GM06990 (cell line): ENCODE measurements around the gene PIGT.
A peak's percentile ranks its signal among the peaks of the same experiment; 100 is the strongest.

Experiments used
- DNase-seq: peaks from one replicate; pipeline ENCODE4 v3.0.0-alpha.2; 2011; ENCODE audit not compliant: insufficient read length; ENCODE audit errors: extremely low read depth
- H3K27me3 ChIP-seq: replicated peaks from 2 replicates; pipeline ENCODE4 v1.6.0; 2011; ENCODE audit warnings: low read length; ENCODE audit not compliant: control insufficient read depth, insufficient read depth
- H3K36me3 ChIP-seq: 2 replicates; pipeline ENCODE4 v1.5.1; 2011; ENCODE audit warnings: low read length; ENCODE audit not compliant: control insufficient read depth, insufficient read depth
- H3K4me3 ChIP-seq: replicated peaks from 2 replicates; pipeline ENCODE4 v1.5.1; 2011; ENCODE audit warnings: low read depth, mild to moderate bottlenecking, control low read depth, low read length
- CTCF ChIP-seq: IDR thresholded peaks from 2 replicates; pipeline ENCODE4 v1.5.1; 2011; ENCODE audit warnings: low read length, control low read depth, mild to moderate bottlenecking, inconsistent platforms; ENCODE audit not compliant: insufficient read depth, poor library complexity, severe bottlenecking

PIGT gene

GRCh38 chr20:45402946-45403345 is 13.0 kb upstream of the PIGT start:
- TF ChIP-seq CTCF, result no peak
- DNase-seq, result no peak
- H3K36me3 ChIP-seq, result no peaks in the 10 kb centered on the region

DNA sequence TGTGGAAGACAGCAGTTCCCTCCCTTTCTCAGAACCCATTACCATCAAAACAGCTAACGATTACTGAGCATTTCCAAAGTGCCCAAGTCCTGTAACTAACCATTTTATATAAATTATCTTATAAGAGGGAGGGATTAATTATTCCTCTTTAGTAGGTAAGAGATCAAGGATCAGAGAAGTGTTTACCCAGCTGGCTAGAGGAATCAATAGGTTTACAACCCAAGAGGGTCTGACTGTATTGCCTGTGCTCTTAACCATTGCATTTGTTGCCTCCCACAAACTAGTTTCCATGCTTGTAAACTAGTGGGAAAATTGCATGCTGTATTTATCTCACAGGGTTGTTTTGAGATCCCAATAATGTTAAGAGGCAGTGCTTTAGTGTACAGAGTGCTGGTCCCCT is 11.5 kb upstream of the PIGT start:
- no peak for TF ChIP-seq CTCF
- peaks cover 1% of the 10 kb centered on the region for H3K27me3 ChIP-seq
- H3K4me3 ChIP-seq, result no peak overlapping the region
- no peaks in the 10 kb centered on the region for H3K36me3 ChIP-seq
- DNase-seq, result no peak

More at GRCh38 chr20:45402946-45403345, 13.0 kb upstream of the PIGT start:
- H3K27me3 ChIP-seq, result peaks cover 1% of the 10 kb centered on the region
- no peak overlapping the region for H3K4me3 ChIP-seq

DNA sequence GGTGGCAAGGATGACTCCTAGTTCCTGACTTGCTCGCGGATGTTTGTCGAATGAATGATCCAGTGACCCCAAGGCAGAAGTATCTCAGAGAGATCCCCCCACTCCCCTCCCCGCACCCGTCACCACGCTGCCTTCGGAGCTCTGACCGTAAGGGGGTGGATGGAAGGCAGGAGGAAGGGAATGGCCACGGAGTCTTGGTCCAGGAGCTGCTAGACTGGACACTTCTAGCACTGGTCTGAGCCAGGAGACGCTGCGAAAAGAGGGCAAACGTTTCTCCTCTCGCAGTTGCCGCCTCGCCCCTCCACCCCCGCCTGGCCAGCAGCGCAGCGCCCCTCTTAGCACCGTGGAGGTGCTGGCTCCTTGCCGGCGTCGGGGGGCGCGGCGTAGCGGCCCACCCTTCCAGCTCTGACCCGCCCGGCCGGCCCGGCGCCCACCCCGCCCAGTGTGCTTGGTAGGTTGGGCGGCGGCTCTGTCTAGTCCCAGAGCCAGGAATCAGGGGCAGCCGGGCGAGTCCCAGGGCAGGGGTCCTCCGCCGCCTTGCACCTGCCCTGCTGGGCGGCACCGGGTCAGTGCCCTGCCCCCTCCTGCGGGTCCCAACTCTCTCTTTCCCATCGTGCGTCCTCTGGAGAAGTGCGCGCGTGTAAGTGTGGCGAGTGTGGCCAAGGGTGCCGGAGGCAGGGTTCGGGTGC is 10.2 kb upstream of the PIGT start:
- H3K36me3 ChIP-seq, result no peaks in the 10 kb centered on the region
- peaks cover 1% of the 10 kb centered on the region for H3K27me3 ChIP-seq
- no peak for DNase-seq
- no peak for TF ChIP-seq CTCF
- peak overlapping the region; percentile 40 for H3K4me3 ChIP-seq

DNA sequence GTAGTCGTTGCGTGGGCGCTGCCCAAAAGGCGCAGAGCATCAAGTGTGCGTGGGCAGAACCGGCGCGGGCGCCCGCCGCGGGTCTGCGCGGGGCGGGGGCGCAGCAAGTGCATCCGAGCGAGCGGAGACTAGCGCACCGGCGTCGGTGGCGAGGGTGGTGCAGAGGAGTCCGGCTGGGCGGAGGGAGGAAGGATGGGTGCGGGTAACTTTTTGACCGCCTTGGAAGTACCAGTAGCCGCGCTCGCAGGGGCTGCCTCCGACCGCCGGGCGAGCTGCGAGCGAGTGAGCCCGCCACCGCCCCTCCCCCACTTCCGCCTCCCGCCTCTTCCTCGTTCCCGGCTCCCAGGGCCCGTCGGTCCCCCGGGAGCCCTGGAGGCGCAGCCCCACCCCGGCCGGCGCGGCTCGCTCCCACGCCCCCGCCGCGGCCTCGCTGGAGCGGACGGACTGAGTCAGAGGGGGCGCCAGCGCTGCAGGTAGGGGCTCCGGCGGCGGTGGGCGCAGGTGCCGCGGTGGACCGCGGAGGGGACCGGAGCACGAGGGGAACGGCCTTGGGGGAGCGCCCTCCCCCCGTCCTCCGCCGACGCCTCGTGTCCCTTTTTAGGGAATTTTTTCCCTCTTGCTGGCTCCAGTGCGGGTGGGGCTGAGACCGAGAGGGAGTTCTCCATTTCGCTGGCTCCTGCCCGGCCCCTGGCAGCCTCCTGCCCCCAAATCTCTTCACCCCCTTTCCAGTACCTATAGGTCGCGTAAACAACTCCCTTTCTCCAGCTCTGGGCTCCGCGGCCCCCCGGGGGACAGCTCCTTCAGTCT is 9.5 kb upstream of the PIGT start:
- H3K27me3 ChIP-seq, result peaks cover 1% of the 10 kb centered on the region
- H3K36me3 ChIP-seq, result no peaks in the 10 kb centered on the region
- no peak for DNase-seq
- TF ChIP-seq CTCF, result no peak
- H3K4me3 ChIP-seq, result peak overlapping the region; percentile 40

GRCh38 chr20:45407067-45407745 is 8.7 kb upstream of the PIGT start:
- Histone ChIP-seq H3K4me3 (no peak overlapping the region), H3K36me3 (no peaks in the 10 kb centered on the region), H3K27me3 (peaks cover 1% of the 10 kb centered on the region)
- no peak for DNase-seq
- TF ChIP-seq CTCF, result no peak
